Adrenal gland (tissue), 12 donors: ENCODE data around the gene MAPKAPK5. TPM values are rescaled to one million over a fixed set of nuclear protein-coding genes. Genes with fewer than 3 reads are reported as not detected.

Experiments used
- DNase-seq, 7 donors: peaks; one replicate each; pipeline ENCODE4 v3.0.0-alpha.2; 2019 to 2020
- H3K27ac ChIP-seq, 5 donors: fragments of 200-600 bp; sonication (generic) in 4 of 5; 1 replicate in 3 of 5; 2 replicates in 2 of 5; pipeline versions ENCODE4 v1.5.1 to v1.8.0; 2016 to 2020; ENCODE audit warnings: mild to moderate bottlenecking in 1 of 5
- H3K27me3 ChIP-seq: fragments of 200-600 bp; 2 replicates; pipeline ENCODE4 v1.8.0; 2021
- H3K36me3 ChIP-seq, 2 donors: fragments of 200-600 bp; replicated peaks in 1 of 2; 1 replicate in 1 of 2; 2 replicates in 1 of 2; pipeline versions ENCODE4 v1.5.1 to v1.8.0; 2018 to 2022
- H3K4me1 ChIP-seq, 2 donors: fragments of 200-600 bp; replicated peaks in 1 of 2; 1 replicate in 1 of 2; 2 replicates in 1 of 2; pipeline versions ENCODE4 v1.5.1 to v1.8.0; 2018 to 2021
- H3K4me3 ChIP-seq, 4 donors: fragments of 200-600 bp; sonication (generic) in 3 of 4; one replicate each; pipeline ENCODE4 v1.5.1; 2016 to 2018
- H3K9me3 ChIP-seq, 3 donors: fragments of 200-600 bp; sonication (generic) in 1 of 3; replicated peaks in 1 of 3; 1 replicate in 2 of 3; 2 replicates in 1 of 3; pipeline versions ENCODE4 v1.5.1 to v1.8.0; 2016 to 2021
- CTCF ChIP-seq, 6 experiments: fragments of 450-650 bp in 4 of 6; fragments of 200-600 bp in 2 of 6; sonication (generic) in 1 of 6; IDR thresholded peaks; 1 replicate in 5 of 6; 2 replicates in 1 of 6; pipeline versions ENCODE4 v1.5.1 to v1.8.0; 2016 to 2021; ENCODE audit warnings: antibody characterized with exemption in 6 of 6, mild to moderate bottlenecking in 2 of 6, moderate library complexity in 1 of 6
- POLR2A ChIP-seq, 2 donors: fragments of 450-650 bp; IDR thresholded peaks; one replicate each; pipeline ENCODE4 v1.6.1; 2017; ENCODE audit warnings: antibody characterized with exemption in 2 of 2, mild to moderate bottlenecking in 2 of 2, moderate library complexity in 1 of 2
- WGBS, 4 donors: extraction: QIAGEN DNeasy Blood & Tissue Kit in 2 of 4; methylation state at CpG; one replicate each; pipeline versions ENCODE4 v1.1.5 to v1.1.7; 2013 to 2017; 5-methylcytosine and 5-hydroxymethylcytosine counted together
- intact Hi-C, 2 donors: fragments of 100-400 bp; cut with DNase I; formaldehyde crosslinking; loops; one replicate each; pipeline versions ENCODE4 v1.14.1 to v1.15.0; 2022 to 2023
- polyA plus RNA-seq, 3 donors: library from polyadenylated mRNA; stranded (reverse); fragments of 200-250 nt in 2 of 3; fragments of 350-450 nt in 1 of 3; fragmentation: Illumina TruSeq in 1 of 3; extraction: RNeasy Lipid Tissue Mini Kit (QIAGEN cat#74804) in 1 of 3; gene quantifications; one replicate each; pipeline ENCODE4 v1.2.3, GENCODE V29; 2013 to 2014
- total RNA-seq, 9 donors: library from RNA; depleted of rRNA in 4 of 9; stranded (reverse); fragments of >200 nt in 4 of 9; fragments of 120-200 nt in 1 of 9; fragmentation: NEBNext Ultra II Directional in 1 of 9; extraction: Animal tissue kit (Norgen Biotek cat#: 25700) in 1 of 9; gene quantifications; one replicate each; pipeline versions ENCODE4 v1.1.0 to v1.2.4, GENCODE V29; 2013 to 2023
- donor health status: healthy with polysubstance abuse.
- donor health status: Bipolar disorder and iron deficiency.
- donor health status: DM: yes; HTN: yes; CAD: no.
- donor health status: DM: no; HTN: no; CAD: no.
- donor health status: DM: no; HTN: no; CAD: no.
- donor health status: DM: yes; HTN: yes; CAD: no.

The MAPKAPK5 gene
- total and polyA plus RNA-seq, 12 donors: 13.8 to 62.1 (median 45.7) TPM

- intact Hi-C loops: no loop called here
- no peaks in the 10 kb centered on the region for H3K9me3 ChIP-seq
- no peak for DNase-seq
- no peak overlapping the region for H3K27ac ChIP-seq
- H3K27me3 ChIP-seq: no peaks in the 10 kb centered on the region
- H3K4me1 ChIP-seq: peaks cover 12 to 18% of the 10 kb centered on the region in 2 donors
- H3K4me3 ChIP-seq: no peak overlapping the region
- TF ChIP-seq POLR2A (IDR thresholded peaks at IDR 0.05) (no peak), CTCF (IDR thresholded peaks at IDR 0.05) (no peak)
- H3K36me3 ChIP-seq: peaks cover 0 to 61% of the 10 kb centered on the region in 2 donors
- WGBS, 4 donors: 79 to 97% (median 89%) methylated on average over 2 of the region's 2 CpGs
These were observed 25.5 kb downstream of the MAPKAPK5 start for GRCh38 chr12:111867531-111867930.

GRCh38 chr12:111868676-111869588 is 26.9 kb downstream of the MAPKAPK5 start:
- no peak overlapping the region for H3K27ac ChIP-seq
- WGBS, 4 donors: 73 to 87% (median 78%) methylated on average over 2 of the region's 2 CpGs
- H3K4me1 ChIP-seq: peaks cover 12 to 18% of the 10 kb centered on the region in 2 donors
- DNase-seq: no peak
- H3K9me3 ChIP-seq: no peaks in the 10 kb centered on the region
- TF ChIP-seq CTCF (IDR thresholded peaks at IDR 0.05): no peak
- no peak for TF ChIP-seq POLR2A (IDR thresholded peaks at IDR 0.05)
- intact Hi-C loops: no loop called here
- H3K4me3 ChIP-seq: no peak overlapping the region
- H3K36me3 ChIP-seq: peaks cover 0 to 70% of the 10 kb centered on the region in 2 donors
- no peaks in the 10 kb centered on the region for H3K27me3 ChIP-seq

GRCh38 chr12:111869671-111870070 is 27.6 kb downstream of the MAPKAPK5 start:
- intact Hi-C loops: no loop called here
- Histone ChIP-seq H3K4me3 (no peak overlapping the region), H3K4me1 (peaks cover 12 to 14% of the 10 kb centered on the region in 2 donors), H3K36me3 (peaks cover 0 to 70% of the 10 kb centered on the region in 2 donors), H3K9me3 (no peaks in the 10 kb centered on the region), H3K27me3 (no peaks in the 10 kb centered on the region), H3K27ac (no peak overlapping the region)
- no peak for DNase-seq
- TF ChIP-seq CTCF (IDR thresholded peaks at IDR 0.05): no peak
- no peak for TF ChIP-seq POLR2A (IDR thresholded peaks at IDR 0.05)
- 89 to 97% (median 93%) methylated on average over 1 of the region's 1 CpG for WGBS, 4 donors

- H3K9me3 ChIP-seq: no peaks in the 10 kb centered on the region
- peaks cover 9 to 10% of the 10 kb centered on the region in 2 donors for H3K4me1 ChIP-seq
- no peak overlapping the region for H3K4me3 ChIP-seq
- H3K36me3 ChIP-seq: peaks cover 0 to 70% of the 10 kb centered on the region in 2 donors
- 95 to 98% (median 96%) methylated on average over 6 of the region's 6 CpGs for WGBS, 4 donors
- TF ChIP-seq POLR2A (IDR thresholded peaks at IDR 0.05) (no peak), CTCF (IDR thresholded peaks at IDR 0.05) (no peak)
- DNase-seq: no peak
- no peaks in the 10 kb centered on the region for H3K27me3 ChIP-seq
- H3K27ac ChIP-seq: no peak overlapping the region
- intact Hi-C loops: no loop called here
These were observed 28.2 kb downstream of the MAPKAPK5 start for GRCh38 chr12:111870216-111870615.
